OCI-LY7 (cell line): Measurements from ENCODE around the gene OR10A3. TPM values are rescaled to one million over a fixed set of nuclear protein-coding genes. Genes with fewer than 3 reads are reported as not detected.
"Not testable (repeated sequence)": the region's sequence is repeated elsewhere in the genome, so short reads cannot be mapped to it uniquely, and the experiment has no call there.

Experiments used
- Bru-seq: library from RNA; stranded (reverse); fragments of 400-500 nt; gene quantifications from one replicate; lab custom pipeline; 2021; lab: Mats Ljungman, UMichigan
- BruChase-seq, 2 experiments: library from RNA; stranded (reverse); fragments of 400-500 nt; gene quantifications; one replicate each; lab custom pipeline; 2021; lab: Mats Ljungman, UMichigan
- BruUV-seq: library from RNA; stranded (reverse); fragments of 400-500 nt; replicated peaks from 2 replicates; lab custom pipeline; 2021; lab: Mats Ljungman, UMichigan
- CTCF ChIA-PET: fragments of 300-600 bp; sonication (Branson Sonifier 250); formaldehyde crosslinking; loops from one replicate; lab custom pipeline; 2022; ENCODE audit warnings: antibody characterized with exemption; ENCODE audit not compliant: unreplicated experiment; lab: Charles Lee
- POLR2A ChIA-PET: fragments of 300-600 bp; sonication (Branson Sonifier 250); formaldehyde crosslinking; loops from one replicate; lab custom pipeline; 2022; ENCODE audit warnings: antibody characterized with exemption; lab: Charles Lee
- DNase-seq: peaks from one replicate; pipeline ENCODE4 v3.0.0-alpha.2; 2015; ENCODE audit warnings: low spot score
- H2AFZ ChIP-seq: fragments of 200-600 bp; sonication (generic), shearing (Covaris generic); 2 replicates; pipeline ENCODE4 v1.6.1; 2014; ENCODE audit warnings: mild to moderate bottlenecking, antibody characterized with exemption, low read length, moderate library complexity
- H3K27ac ChIP-seq: fragments of 200-600 bp; sonication (generic); 2 replicates; pipeline ENCODE4 v1.5.1; 2014; ENCODE audit warnings: mixed run types, low read depth, mild to moderate bottlenecking, moderate library complexity, low read length, inconsistent platforms; ENCODE audit not compliant: poor library complexity, severe bottlenecking
- H3K36me3 ChIP-seq: fragments of 200-600 bp; sonication (generic); 2 replicates; pipeline ENCODE4 v1.6.1; 2014; ENCODE audit warnings: mild to moderate bottlenecking, antibody characterized with exemption, low read length, moderate library complexity, mixed read lengths; ENCODE audit not compliant: insufficient read depth
- H3K4me1 ChIP-seq: fragments of 200-600 bp; sonication (generic); 2 replicates; pipeline ENCODE4 v1.5.1; 2014; ENCODE audit warnings: mild to moderate bottlenecking, low read length; ENCODE audit not compliant: insufficient read depth, poor library complexity, severe bottlenecking
- H3K4me2 ChIP-seq: fragments of 200-600 bp; sonication (generic); 2 replicates; pipeline ENCODE4 v1.6.1; 2014; ENCODE audit warnings: mild to moderate bottlenecking, low read length
- H3K4me3 ChIP-seq: fragments of 200-600 bp; sonication (generic); 2 replicates; pipeline ENCODE4 v1.5.1; 2014; ENCODE audit warnings: mild to moderate bottlenecking, low read depth, low read length; ENCODE audit not compliant: poor library complexity, severe bottlenecking
- H3K79me2 ChIP-seq: fragments of 200-600 bp; sonication (generic); 2 replicates; pipeline ENCODE4 v1.6.1; 2016; ENCODE audit warnings: low read depth, mild to moderate bottlenecking, low read length, moderate library complexity, mixed read lengths; ENCODE audit not compliant: insufficient read depth
- H3K9me2 ChIP-seq: fragments of 200-600 bp; sonication (generic); 2 replicates; pipeline ENCODE4 v1.6.1; 2016; ENCODE audit warnings: mild to moderate bottlenecking, low read length, mixed read lengths; ENCODE audit not compliant: insufficient read depth
- H3K9me3 ChIP-seq: fragments of 200-600 bp; sonication (generic); 2 replicates; pipeline ENCODE4 v1.6.1; 2014; ENCODE audit warnings: mild to moderate bottlenecking, mixed run types, low read length, mixed read lengths
- H4K20me1 ChIP-seq: fragments of 200-600 bp; sonication (generic); 2 replicates; pipeline ENCODE4 v1.6.1; 2014; ENCODE audit warnings: mild to moderate bottlenecking, antibody characterized with exemption, low read length, moderate library complexity, mixed read lengths; ENCODE audit not compliant: insufficient read depth
- EZH2phosphoT487 ChIP-seq: fragments of 200-600 bp; sonication (generic); IDR thresholded peaks from 2 replicates; pipeline ENCODE4 v1.6.1; 2018; ENCODE audit warnings: low read depth, borderline replicate concordance, mild to moderate bottlenecking, mixed run types, antibody characterized with exemption, low read length, moderate library complexity, mixed read lengths
- intact Hi-C: fragments of 100-400 bp; cut with micrococcal nuclease; formaldehyde crosslinking; loops from one replicate; pipeline ENCODE4 v1.10.0; 2022; ENCODE audit not compliant: unreplicated experiment
- long read RNA-seq: library from polyadenylated mRNA; stranded (forward); transcript quantifications from one replicate; pipeline ENCODE4 v2.0.0, GENCODE V29; 2022
- total RNA-seq, 2 experiments: library from RNA; depleted of rRNA in 1 of 2; stranded (reverse); fragments of >200 nt in 1 of 2; shearing (Covaris generic) in 1 of 2; gene quantifications; 2 replicates each; pipeline ENCODE4 v1.2.3, GENCODE V29; 2014 to 2022
- TF ChIP-seq, protein P1 (sequence below): fragments of 200-600 bp; sonication (generic); conservative IDR thresholded peaks from 2 replicates; pipeline ENCODE4 v1.5.1; 2014; ENCODE audit warnings: mild to moderate bottlenecking, antibody characterized with exemption, low read length, moderate library complexity, mixed read lengths

Gene OR10A3, protein sequence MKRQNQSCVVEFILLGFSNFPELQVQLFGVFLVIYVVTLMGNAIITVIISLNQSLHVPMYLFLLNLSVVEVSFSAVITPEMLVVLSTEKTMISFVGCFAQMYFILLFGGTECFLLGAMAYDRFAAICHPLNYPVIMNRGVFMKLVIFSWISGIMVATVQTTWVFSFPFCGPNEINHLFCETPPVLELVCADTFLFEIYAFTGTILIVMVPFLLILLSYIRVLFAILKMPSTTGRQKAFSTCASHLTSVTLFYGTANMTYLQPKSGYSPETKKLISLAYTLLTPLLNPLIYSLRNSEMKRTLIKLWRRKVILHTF
- total RNA-seq (2014; rRNA removed; shearing (Covaris generic)), result not detected in 2 replicates
- not detected in 2 replicates for total RNA-seq (2022)
- Bru-seq, nascent RNA, result not detected
- not detected for BruChase-seq, experiment 1, labeled RNA remaining after a 6-hour chase
- not detected for BruChase-seq, experiment 2, labeled RNA remaining after a 2-hour chase
- long read RNA-seq, result 0 reads

DNA sequence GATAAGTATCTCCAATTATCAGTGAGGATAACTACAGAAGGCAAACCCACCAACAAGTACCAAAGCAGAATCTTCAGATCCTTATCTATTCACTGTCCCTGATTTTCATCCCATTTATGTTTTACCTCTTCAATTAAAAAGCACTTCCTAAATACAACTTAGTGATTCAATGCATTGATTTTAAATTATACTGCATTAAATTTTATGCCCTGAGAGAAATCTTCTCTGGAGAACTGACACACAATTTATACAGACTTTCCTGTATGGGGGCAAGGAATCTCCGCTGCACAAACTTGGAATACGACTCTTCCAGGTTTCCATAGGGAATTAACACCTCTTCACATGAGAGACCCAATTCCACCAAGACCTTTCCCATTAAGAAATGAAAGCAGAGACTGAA, at the start of gene OR10A3:
TSS of gene OR10A3 (minus strand) at position 101 of the 400 bp plus-strand sequence. CDS start 2,188 bp downstream, outside the sequence.
- TF ChIP-seq, protein P1, sequence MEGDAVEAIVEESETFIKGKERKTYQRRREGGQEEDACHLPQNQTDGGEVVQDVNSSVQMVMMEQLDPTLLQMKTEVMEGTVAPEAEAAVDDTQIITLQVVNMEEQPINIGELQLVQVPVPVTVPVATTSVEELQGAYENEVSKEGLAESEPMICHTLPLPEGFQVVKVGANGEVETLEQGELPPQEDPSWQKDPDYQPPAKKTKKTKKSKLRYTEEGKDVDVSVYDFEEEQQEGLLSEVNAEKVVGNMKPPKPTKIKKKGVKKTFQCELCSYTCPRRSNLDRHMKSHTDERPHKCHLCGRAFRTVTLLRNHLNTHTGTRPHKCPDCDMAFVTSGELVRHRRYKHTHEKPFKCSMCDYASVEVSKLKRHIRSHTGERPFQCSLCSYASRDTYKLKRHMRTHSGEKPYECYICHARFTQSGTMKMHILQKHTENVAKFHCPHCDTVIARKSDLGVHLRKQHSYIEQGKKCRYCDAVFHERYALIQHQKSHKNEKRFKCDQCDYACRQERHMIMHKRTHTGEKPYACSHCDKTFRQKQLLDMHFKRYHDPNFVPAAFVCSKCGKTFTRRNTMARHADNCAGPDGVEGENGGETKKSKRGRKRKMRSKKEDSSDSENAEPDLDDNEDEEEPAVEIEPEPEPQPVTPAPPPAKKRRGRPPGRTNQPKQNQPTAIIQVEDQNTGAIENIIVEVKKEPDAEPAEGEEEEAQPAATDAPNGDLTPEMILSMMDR, result no peak
- TF ChIP-seq EZH2phosphoT487, result no peak
- DNase-seq, result no peak
- Histone ChIP-seq H3K79me2 (no peaks in the 10 kb centered on the region), H3K4me2 (no peak within 1 kb of the TSS), H3K4me3 (no peak within 1 kb of the TSS), H4K20me1 (no peaks in the 10 kb centered on the region), H2AFZ (no peak within 1 kb of the TSS), H3K9me3 (peaks cover 24% of the 10 kb centered on the region), H3K4me1 (no peaks in the 10 kb centered on the region), H3K27ac (no peak within 1 kb of the TSS), H3K9me2 (no peaks in the 10 kb centered on the region; the same call in 1 of the 2 replicates), H3K36me3 (no peaks in the 10 kb centered on the region)
- ChIA-PET CTCF (no interaction called here), POLR2A (no interaction called here)
- intact Hi-C loops, result no loop called here
- no TSS peak for BruUV-seq

DNA sequence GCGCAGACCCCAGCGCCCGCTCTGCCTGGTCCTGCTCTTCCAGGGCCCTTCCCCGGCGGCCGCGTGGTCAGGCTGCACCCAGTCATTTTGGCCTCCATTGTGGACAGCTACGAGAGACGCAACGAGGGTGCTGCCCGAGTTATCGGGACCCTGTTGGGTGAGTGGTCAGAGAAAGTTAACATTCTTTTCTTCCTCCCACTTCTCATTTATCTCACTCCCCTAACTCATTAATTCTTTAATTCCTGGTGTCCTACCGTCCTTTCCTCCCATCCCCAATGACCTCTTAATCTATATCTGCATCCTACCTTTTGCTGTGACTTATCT, 46.0 kb upstream of the OR10A3 start:
- peaks cover 27% of the 10 kb centered on the region for H3K4me1 ChIP-seq
- H3K27ac ChIP-seq, H3K9me3 ChIP-seq, DNase-seq, H3K9me2 ChIP-seq, BruUV-seq, H2AFZ ChIP-seq: not testable (repeated sequence)
- POLR2A ChIA-PET, result interaction anchor here (1.0 to 2.3 kb wide), 5 partner anchors 11 to 97 kb away, joined by 5 to 29 read pairs (median 6); no protein-coding TSS in a partner anchor
- intact Hi-C loops, result loop anchor here (1.0 to 5.0 kb wide), 2 partner anchors 95 to 895 kb away; no protein-coding TSS in a partner anchor
- H3K36me3 ChIP-seq, result peaks cover 40% of the 10 kb centered on the region
- peaks cover 41% of the 10 kb centered on the region for H3K79me2 ChIP-seq
- peaks cover 20% of the 10 kb centered on the region for H4K20me1 ChIP-seq
- H3K4me3 ChIP-seq, result peak overlapping the region; percentile 96
- CTCF ChIA-PET, result interaction anchor here (0.5 to 2.1 kb wide), 3 partner anchors 92 to 1304 kb away, joined by 3 to 42 read pairs (median 6); partner anchors contain the start of gene MRPL17
- peak overlapping the region; percentile 98 for H3K4me2 ChIP-seq

DNA sequence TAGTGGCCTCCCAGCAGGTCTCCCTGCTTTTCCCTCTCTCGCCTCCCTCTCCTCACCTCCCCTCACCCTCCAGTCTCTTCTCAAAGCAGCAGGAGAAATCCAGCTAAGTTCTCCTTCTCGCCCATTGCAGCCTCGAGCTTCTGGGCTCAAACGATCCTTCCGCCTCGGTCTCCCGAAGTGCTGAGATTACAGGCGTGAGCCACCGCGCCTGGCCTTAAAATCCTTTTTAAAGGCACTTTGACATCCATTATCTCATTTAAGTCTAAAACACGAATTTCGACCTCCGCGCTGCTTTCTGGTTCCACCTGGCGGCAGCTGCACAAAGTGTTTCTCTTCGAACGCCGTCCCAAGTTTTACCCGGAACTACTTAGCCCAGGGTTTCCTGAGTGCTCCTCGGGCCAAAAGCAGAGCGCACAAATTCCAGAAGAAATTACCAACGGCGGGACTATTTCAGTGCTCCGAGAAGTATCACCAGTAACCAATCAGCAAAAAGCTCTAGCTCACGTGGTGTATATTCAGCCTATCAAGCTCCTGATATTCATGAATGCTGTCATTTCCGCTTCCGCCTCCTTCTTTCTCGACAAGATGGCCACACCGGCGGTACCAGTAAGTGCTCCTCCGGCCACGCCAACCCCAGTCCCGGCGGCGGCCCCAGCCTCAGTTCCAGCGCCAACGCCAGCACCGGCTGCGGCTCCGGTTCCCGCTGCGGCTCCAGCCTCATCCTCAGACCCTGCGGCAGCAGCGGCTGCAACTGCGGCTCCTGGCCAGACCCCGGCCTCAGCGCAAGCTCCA, 45.5 kb upstream of the OR10A3 start, which contains the start of gene EIF3F:
TSS of gene EIF3F (plus strand) at position 570 of the 792 bp plus-strand sequence. CDS start at position 586, 16 bp downstream.
- Histone ChIP-seq H3K9me2 (no peaks in the 10 kb centered on the region), H2AFZ (peak within 1 kb of the TSS; percentile 100), H3K36me3 (peaks cover 34% of the 10 kb centered on the region), H3K4me1 (peaks cover 27% of the 10 kb centered on the region), H3K4me3 (peak within 1 kb of the TSS; percentile 96), H3K4me2 (peak within 1 kb of the TSS; percentile 98), H4K20me1 (peaks cover 20% of the 10 kb centered on the region), H3K27ac (peak within 1 kb of the TSS; percentile 57), H3K79me2 (peaks cover 41% of the 10 kb centered on the region), H3K9me3 (no peaks in the 10 kb centered on the region)
- TF ChIP-seq, protein P1, result peak; percentile 89
- no peak for TF ChIP-seq EZH2phosphoT487
- ChIA-PET POLR2A (interaction anchor here (0.7 to 2.3 kb wide), 9 partner anchors 11 to 96 kb away, joined by 3 to 29 read pairs (median 5); no protein-coding TSS in a partner anchor), CTCF (interaction anchor here (0.5 to 2.1 kb wide), 5 partner anchors 74 to 1304 kb away, joined by 3 to 42 read pairs (median 3); partner anchors contain the start of gene MRPL17)
- intact Hi-C loops, result loop anchor here (1.0 to 5.0 kb wide), 2 partner anchors 95 to 895 kb away; no protein-coding TSS in a partner anchor
- no TSS peak for BruUV-seq
- peak; percentile 99 for DNase-seq
